Measurements from ENCODE around the gene FOXP2.

GRCh38 chr7:114460021-114460420 is 45.4 kb downstream of the FOXP2 start:
- TF ChIP-seq JUN (CRISPR knock-in tag; IDR thresholded peaks at IDR 0.05) (no peak), CTCF (IDR thresholded peaks at IDR 0.05) (no peak), GTF2I (CRISPR knock-in tag; conservative IDR thresholded peaks at IDR 0.05) (no peak), NFYB (CRISPR knock-in tag; conservative IDR thresholded peaks at IDR 0.05; ENCODE audit: low read depth) (no peak), MAX (CRISPR knock-in tag; IDR thresholded peaks at IDR 0.05) (no peak), ZNF121 (CRISPR knock-in tag; IDR thresholded peaks at IDR 0.05) (no peak), NR1H2 (CRISPR knock-in tag; IDR thresholded peaks at IDR 0.05) (no peak), AR (CRISPR knock-in tag; IDR thresholded peaks at IDR 0.05) (no peak), CREB1 (CRISPR knock-in tag; IDR thresholded peaks at IDR 0.05) (no peak), ZNF232 (CRISPR knock-in tag; IDR thresholded peaks at IDR 0.05) (no peak), ZNF138 (CRISPR knock-in tag; conservative IDR thresholded peaks at IDR 0.05) (no peak)

All from WTC11 (cell line).